Hepatocyte (in vitro differentiated cells): Measurements from ENCODE around the gene VPS13D. TPM values are rescaled to one million over a fixed set of nuclear protein-coding genes. Genes with fewer than 3 reads are reported as not detected.

Experiments
- DNase-seq: peaks from one replicate; pipeline ENCODE4 v3.0.0-alpha.2; 2016; ENCODE audit warnings: low spot score
- H2AFZ ChIP-seq: fragments of 200-600 bp; sonication (generic); 2 replicates; pipeline ENCODE4 v1.6.0; 2016; ENCODE audit warnings: antibody characterized with exemption, mild to moderate bottlenecking
- H3K27ac ChIP-seq: fragments of 200-600 bp; sonication (generic); 2 replicates; pipeline ENCODE4 v1.5.1; 2016; ENCODE audit warnings: mild to moderate bottlenecking
- H3K27me3 ChIP-seq: fragments of 200-600 bp; sonication (generic); 2 replicates; pipeline ENCODE4 v1.6.1; 2016
- H3K36me3 ChIP-seq: fragments of 200-600 bp; sonication (generic); replicated peaks from 2 replicates; pipeline ENCODE4 v1.5.1; 2016; ENCODE audit warnings: low read depth; ENCODE audit not compliant: insufficient read depth
- H3K4me1 ChIP-seq: fragments of 200-600 bp; sonication (generic); 2 replicates; pipeline ENCODE4 v1.5.1; 2016; ENCODE audit warnings: mild to moderate bottlenecking, moderate library complexity; ENCODE audit not compliant: insufficient read depth
- H3K4me2 ChIP-seq: fragments of 200-600 bp; sonication (generic); 2 replicates; pipeline ENCODE4 v1.6.0; 2016
- H3K4me3 ChIP-seq: fragments of 200-600 bp; sonication (generic); 2 replicates; pipeline ENCODE4 v1.5.1; 2016; ENCODE audit warnings: mild to moderate bottlenecking
- H3K79me2 ChIP-seq: fragments of 200-600 bp; sonication (generic); 2 replicates; pipeline ENCODE4 v1.6.0; 2017; ENCODE audit warnings: mild to moderate bottlenecking
- H3K9me2 ChIP-seq: fragments of 200-600 bp; sonication (generic); replicated peaks from 2 replicates; pipeline ENCODE4 v1.6.0; 2017; ENCODE audit warnings: mild to moderate bottlenecking; ENCODE audit not compliant: insufficient read depth
- H3K9me3 ChIP-seq: fragments of 200-600 bp; sonication (generic); 2 replicates; pipeline ENCODE4 v1.5.1; 2016; ENCODE audit warnings: low read depth, mild to moderate bottlenecking
- H4K20me1 ChIP-seq: fragments of 200-600 bp; sonication (generic); 2 replicates; pipeline ENCODE4 v1.6.0; 2016; ENCODE audit warnings: mild to moderate bottlenecking; ENCODE audit not compliant: insufficient read depth, poor library complexity, severe bottlenecking
- CTCF ChIP-seq: fragments of 200-600 bp; sonication (generic); IDR thresholded peaks from 2 replicates; pipeline ENCODE4 v1.5.1; 2016; ENCODE audit warnings: antibody characterized with exemption, mild to moderate bottlenecking; ENCODE audit not compliant: poor library complexity
- EZH2 ChIP-seq: fragments of 200-600 bp; sonication (generic); IDR thresholded peaks from 2 replicates; pipeline ENCODE4 v1.6.1; 2016; ENCODE audit warnings: antibody characterized with exemption, mild to moderate bottlenecking, borderline replicate concordance
- EZH2phosphoT487 ChIP-seq: fragments of 200-600 bp; sonication (generic); IDR thresholded peaks from one replicate; pipeline ENCODE4 v1.6.1; 2018; ENCODE audit warnings: antibody characterized with exemption, mild to moderate bottlenecking, low read depth, moderate library complexity; ENCODE audit not compliant: unreplicated experiment, severe bottlenecking
- WGBS: methylation state at CpG from one replicate; pipeline ENCODE4 v1.1.6; 2016; ENCODE audit warnings: low lambda C conversion rate; ENCODE audit errors: missing lambda C conversion rate; 5-methylcytosine and 5-hydroxymethylcytosine counted together
- polyA plus RNA-seq: library from polyadenylated mRNA; unstranded; fragments of >200 nt; fragmentation: Nextera tagmentation; extraction: Ambion mirVana; gene quantifications from 2 replicates; pipeline ENCODE4 v1.2.1, GENCODE V29; 2016
- total RNA-seq: library from RNA; depleted of rRNA; stranded (reverse); fragments of >200 nt; gene quantifications from 2 replicates; pipeline ENCODE4 v1.2.3, GENCODE V29; 2014

Gene VPS13D
- total and polyA plus RNA-seq, 2 experiments from 2014 or later, result 7.3 to 32.2 TPM

GRCh38 chr1:12279003-12279402 lies 49.2 kb downstream of the VPS13D start:
- Histone ChIP-seq H3K9me3 (no peaks in the 10 kb centered on the region), H3K4me3 (no peak overlapping the region), H3K36me3 (no peaks in the 10 kb centered on the region), H3K4me1 (no peaks in the 10 kb centered on the region), H3K79me2 (no peaks in the 10 kb centered on the region), H3K4me2 (no peak overlapping the region), H2AFZ (no peak overlapping the region), H3K27ac (no peak overlapping the region), H4K20me1 (no peaks in the 10 kb centered on the region), H3K27me3 (no peaks in the 10 kb centered on the region), H3K9me2 (no peaks in the 10 kb centered on the region)
- 93% methylated on average over 3 of the region's 3 CpGs for WGBS
- DNase-seq, result no peak
- TF ChIP-seq EZH2 (no peak), CTCF (no peak), EZH2phosphoT487 (no peak)

GRCh38 chr1:12279728-12280464 lies 50.1 kb downstream of the VPS13D start:
- Histone ChIP-seq H3K4me3 (no peak overlapping the region), H3K79me2 (no peaks in the 10 kb centered on the region), H3K9me3 (no peaks in the 10 kb centered on the region), H3K4me1 (no peaks in the 10 kb centered on the region), H2AFZ (no peak overlapping the region), H4K20me1 (no peaks in the 10 kb centered on the region), H3K9me2 (no peaks in the 10 kb centered on the region), H3K4me2 (no peak overlapping the region), H3K36me3 (no peaks in the 10 kb centered on the region), H3K27me3 (no peaks in the 10 kb centered on the region), H3K27ac (no peak overlapping the region)
- TF ChIP-seq CTCF, result no peak
- TF ChIP-seq EZH2, result no peak
- no peak for TF ChIP-seq EZH2phosphoT487
- 88% methylated on average over 4 of the region's 4 CpGs for WGBS
- no peak for DNase-seq

- TF ChIP-seq EZH2phosphoT487 (no peak), CTCF (no peak), EZH2 (no peak)
- H3K4me3 ChIP-seq, result no peak overlapping the region
- 91% methylated on average over 3 of the region's 3 CpGs for WGBS
Measured at GRCh38 chr1:12282142-12282541, 52.3 kb downstream of the VPS13D start.

GRCh38 chr1:12284486-12284885 lies 54.7 kb downstream of the VPS13D start:
- no peak overlapping the region for H3K4me3 ChIP-seq
- H4K20me1 ChIP-seq, result no peaks in the 10 kb centered on the region
- TF ChIP-seq EZH2phosphoT487 (no peak), CTCF (no peak), EZH2 (no peak)
- H3K4me2 ChIP-seq, result no peak overlapping the region
- H3K79me2 ChIP-seq, result no peaks in the 10 kb centered on the region
- H3K27me3 ChIP-seq, result no peaks in the 10 kb centered on the region
- H3K9me2 ChIP-seq, result no peaks in the 10 kb centered on the region
- no peak overlapping the region for H3K27ac ChIP-seq
- no peaks in the 10 kb centered on the region for H3K36me3 ChIP-seq
- 95% methylated on average over 5 of the region's 5 CpGs for WGBS
- H3K9me3 ChIP-seq, result no peaks in the 10 kb centered on the region
- H2AFZ ChIP-seq, result no peak overlapping the region
- H3K4me1 ChIP-seq, result no peaks in the 10 kb centered on the region
- DNase-seq, result no peak

More at GRCh38 chr1:12282142-12282541, 52.3 kb downstream of the VPS13D start:
- Histone ChIP-seq H3K4me2 (no peak overlapping the region), H3K9me3 (no peaks in the 10 kb centered on the region), H3K9me2 (no peaks in the 10 kb centered on the region), H3K79me2 (no peaks in the 10 kb centered on the region), H3K4me1 (no peaks in the 10 kb centered on the region), H3K36me3 (no peaks in the 10 kb centered on the region), H4K20me1 (no peaks in the 10 kb centered on the region), H3K27ac (no peak overlapping the region), H3K27me3 (no peaks in the 10 kb centered on the region), H2AFZ (no peak overlapping the region)
- DNase-seq, result no peak
